Kidney epithelial cell (primary cell): ENCODE measurements around the gene BANP. TPM values are rescaled to one million over a fixed set of nuclear protein-coding genes. Genes with fewer than 3 reads are reported as not detected.
"Not testable (repeated sequence)": the region's sequence is repeated elsewhere in the genome, so short reads cannot be mapped to it uniquely, and the experiment has no call there.

Experiments used
- DNase-seq: peaks from one replicate; pipeline ENCODE4 v3.0.0-alpha.2; 2010; ENCODE audit warnings: low read depth
- H3K27me3 ChIP-seq: 2 replicates; pipeline ENCODE4 v1.6.0; 2011; ENCODE audit warnings: low read length; ENCODE audit not compliant: control insufficient read depth, insufficient read depth
- H3K36me3 ChIP-seq: 2 replicates; pipeline ENCODE4 v1.5.1; 2011; ENCODE audit warnings: low read length; ENCODE audit not compliant: control insufficient read depth, insufficient read depth
- H3K4me3 ChIP-seq: 2 replicates; pipeline ENCODE4 v1.5.1; 2011; ENCODE audit warnings: low read depth, mild to moderate bottlenecking, control low read depth, low read length
- CTCF ChIP-seq: IDR thresholded peaks from 2 replicates; pipeline ENCODE4 v1.5.1; 2011; ENCODE audit warnings: mild to moderate bottlenecking, moderate library complexity, low read length, control low read depth, inconsistent platforms; ENCODE audit not compliant: insufficient read depth, poor library complexity, severe bottlenecking
- total RNA-seq: library from RNA; depleted of rRNA; stranded (reverse); fragments of >200 nt; gene quantifications from 2 replicates; pipeline ENCODE4 v1.2.3, GENCODE V29; 2015

BANP gene
- total RNA-seq, 1 donor from 2014 or later, result 25.9 TPM

GRCh38 chr16:88094900-88095299 lies 143.7 kb downstream of the BANP start:
- H3K36me3 ChIP-seq, DNase-seq, H3K4me3 ChIP-seq: not testable (repeated sequence)
- H3K27me3 ChIP-seq, result peaks cover 21% of the 10 kb centered on the region

- not testable (repeated sequence) for H3K36me3 ChIP-seq, H3K4me3 ChIP-seq, DNase-seq
- H3K27me3 ChIP-seq, result peaks cover 29% of the 10 kb centered on the region
Measured at GRCh38 chr16:88096659-88097058, 145.4 kb downstream of the BANP start.

GRCh38 chr16:88098731-88099562 lies 147.7 kb downstream of the BANP start:
- H3K36me3 ChIP-seq, DNase-seq, H3K4me3 ChIP-seq: not testable (repeated sequence)
- peaks cover 35% of the 10 kb centered on the region for H3K27me3 ChIP-seq

- H3K27me3 ChIP-seq, result peaks cover 35% of the 10 kb centered on the region
- no peak overlapping the region for H3K4me3 ChIP-seq
- no peaks in the 10 kb centered on the region for H3K36me3 ChIP-seq
- no peak for TF ChIP-seq CTCF
- no peak for DNase-seq
Measured at GRCh38 chr16:88099563-88099890, 148.3 kb downstream of the BANP start.

GRCh38 chr16:88099956-88100355 lies 148.7 kb downstream of the BANP start:
- peaks cover 35% of the 10 kb centered on the region for H3K27me3 ChIP-seq
- not testable (repeated sequence) for DNase-seq, H3K36me3 ChIP-seq, H3K4me3 ChIP-seq

- not testable (repeated sequence) for H3K36me3 ChIP-seq, H3K4me3 ChIP-seq, DNase-seq
- H3K27me3 ChIP-seq, result peaks cover 35% of the 10 kb centered on the region
Measured at GRCh38 chr16:88100801-88101622, 149.8 kb downstream of the BANP start.

- not testable (repeated sequence) for H3K4me3 ChIP-seq, DNase-seq, H3K36me3 ChIP-seq
- H3K27me3 ChIP-seq, result peaks cover 35% of the 10 kb centered on the region
Measured at GRCh38 chr16:88101623-88102105, 150.4 kb downstream of the BANP start.

- TF ChIP-seq CTCF, result no peak
- DNase-seq, result no peak
- Histone ChIP-seq H3K27me3 (peaks cover 35% of the 10 kb centered on the region), H3K4me3 (no peak overlapping the region), H3K36me3 (no peaks in the 10 kb centered on the region)
Measured at GRCh38 chr16:88102597-88102996, 151.4 kb downstream of the BANP start.
